Retinal pigment epithelial cell (primary cell): ENCODE measurements around the gene RAD54L.
"Not testable (repeated sequence)": the region's sequence is repeated elsewhere in the genome, so short reads cannot be mapped to it uniquely, and the experiment has no call there.

Experiments
- DNase-seq: peaks from one replicate; pipeline ENCODE4 v3.0.0-alpha.2; 2010; ENCODE audit warnings: low read depth
- H3K4me3 ChIP-seq: 2 replicates; pipeline ENCODE4 v1.5.1; 2011; ENCODE audit warnings: mild to moderate bottlenecking, low read length, control low read depth, moderate library complexity
- CTCF ChIP-seq: conservative IDR thresholded peaks from 2 replicates; pipeline ENCODE4 v1.5.1; 2011; ENCODE audit warnings: low read depth, low read length, control low read depth, inconsistent platforms

Gene RAD54L

DNA sequence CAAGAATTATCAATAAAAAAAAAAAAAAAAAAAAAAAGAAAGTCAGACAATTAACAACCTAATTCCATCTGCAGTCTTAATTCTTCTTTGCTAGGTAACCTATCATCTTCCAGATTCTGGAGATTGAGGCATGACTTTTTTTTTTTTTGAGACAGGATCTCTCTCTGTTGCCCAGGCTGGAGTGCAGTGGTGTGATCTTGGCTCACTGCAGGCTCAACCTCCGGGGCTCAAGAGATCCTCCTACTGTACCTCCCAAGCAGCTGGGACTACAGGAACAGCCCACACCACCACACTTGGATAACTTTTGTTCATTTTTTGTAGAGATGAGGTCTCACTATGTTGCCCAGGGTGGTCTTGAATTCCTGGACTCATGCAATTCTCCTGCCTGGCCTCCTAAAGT lies 4.6 kb upstream of the RAD54L start:
- H3K4me3 ChIP-seq: no peak overlapping the region
- no peak for TF ChIP-seq CTCF
- DNase-seq: no peak

DNA sequence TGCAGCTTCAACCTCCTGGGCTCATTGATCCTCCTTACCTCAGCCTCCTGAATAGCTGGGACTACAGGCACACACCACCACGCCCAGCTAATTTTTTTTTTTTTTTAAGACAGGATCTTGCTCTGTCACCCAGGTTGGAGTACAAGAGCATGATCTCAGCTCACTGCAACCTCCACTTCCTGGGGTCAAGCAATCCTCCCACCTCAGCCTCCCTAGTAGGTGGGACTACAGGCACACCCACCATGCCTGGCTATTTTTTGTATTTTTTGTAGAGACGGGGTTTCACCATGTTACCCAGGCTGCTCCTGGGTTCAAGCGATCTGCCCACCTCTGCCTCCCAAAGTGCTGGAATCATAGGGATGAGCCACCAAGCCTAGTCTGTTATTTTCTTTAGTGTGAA lies 3.7 kb upstream of the RAD54L start:
- not testable (repeated sequence) for H3K4me3 ChIP-seq, DNase-seq

DNA sequence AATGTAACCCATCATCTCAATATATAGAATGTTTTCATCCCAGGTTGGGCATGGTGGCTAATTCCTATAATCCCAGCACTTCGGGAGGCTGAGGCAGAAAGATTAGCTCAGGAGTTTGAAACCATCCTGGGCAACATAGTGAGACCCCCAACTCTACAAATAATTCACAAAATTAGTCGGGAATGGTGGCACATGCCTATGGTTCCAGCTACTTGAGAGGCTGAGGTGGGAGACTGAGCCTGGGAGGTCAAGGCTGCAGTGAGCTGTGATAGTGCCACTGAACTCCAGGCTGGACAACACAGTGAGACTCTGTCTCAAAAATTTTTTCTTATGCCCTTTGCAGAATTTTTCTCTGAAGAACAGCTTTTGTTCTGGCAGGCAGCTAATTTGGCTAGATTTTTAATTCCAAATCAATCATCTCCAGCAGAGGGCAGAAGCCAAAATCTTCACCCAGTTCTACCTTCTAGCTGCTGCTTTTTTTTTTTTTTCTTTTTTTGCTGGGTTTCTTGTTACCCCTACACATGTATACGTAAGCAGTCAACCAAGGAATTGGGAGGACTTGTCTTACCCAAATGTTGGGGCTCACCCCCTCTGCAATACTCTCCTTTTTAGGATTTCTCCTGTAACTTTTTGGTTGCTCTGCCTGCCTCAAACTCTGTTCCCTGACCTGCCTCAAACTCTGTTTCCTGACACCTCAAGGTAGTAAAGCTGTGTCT lies 2.7 kb upstream of the RAD54L start:
- no peak for DNase-seq
- TF ChIP-seq CTCF: peak; percentile 40
- H3K4me3 ChIP-seq: no peak overlapping the region

DNA sequence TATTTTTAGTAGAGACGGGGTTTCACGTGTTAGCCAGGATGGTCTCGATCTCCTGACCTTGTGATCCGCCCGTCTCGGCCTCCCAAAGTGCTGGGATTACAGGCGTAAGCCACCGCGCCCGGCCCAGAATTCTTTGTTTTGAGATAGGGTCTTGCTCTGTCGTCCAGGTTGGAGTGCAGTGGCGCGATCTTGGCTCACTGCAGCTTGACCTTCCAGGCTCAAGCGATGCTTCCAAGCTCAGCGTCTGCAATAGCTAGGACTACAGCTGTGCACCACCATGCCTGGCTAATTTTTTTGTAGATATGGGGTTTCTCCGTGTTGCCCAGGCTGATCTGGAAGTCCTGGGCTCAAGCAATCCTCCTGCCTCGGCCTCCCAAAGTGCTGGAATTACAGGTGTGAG lies 1.4 kb upstream of the RAD54L start:
- DNase-seq, H3K4me3 ChIP-seq: not testable (repeated sequence)

GRCh38 chr1:46246548-46247435 lies 771 bp upstream of the RAD54L start:
- H3K4me3 ChIP-seq: peak overlapping the region; percentile 91
- TF ChIP-seq CTCF: no peak
- DNase-seq: peak; percentile 8

DNA sequence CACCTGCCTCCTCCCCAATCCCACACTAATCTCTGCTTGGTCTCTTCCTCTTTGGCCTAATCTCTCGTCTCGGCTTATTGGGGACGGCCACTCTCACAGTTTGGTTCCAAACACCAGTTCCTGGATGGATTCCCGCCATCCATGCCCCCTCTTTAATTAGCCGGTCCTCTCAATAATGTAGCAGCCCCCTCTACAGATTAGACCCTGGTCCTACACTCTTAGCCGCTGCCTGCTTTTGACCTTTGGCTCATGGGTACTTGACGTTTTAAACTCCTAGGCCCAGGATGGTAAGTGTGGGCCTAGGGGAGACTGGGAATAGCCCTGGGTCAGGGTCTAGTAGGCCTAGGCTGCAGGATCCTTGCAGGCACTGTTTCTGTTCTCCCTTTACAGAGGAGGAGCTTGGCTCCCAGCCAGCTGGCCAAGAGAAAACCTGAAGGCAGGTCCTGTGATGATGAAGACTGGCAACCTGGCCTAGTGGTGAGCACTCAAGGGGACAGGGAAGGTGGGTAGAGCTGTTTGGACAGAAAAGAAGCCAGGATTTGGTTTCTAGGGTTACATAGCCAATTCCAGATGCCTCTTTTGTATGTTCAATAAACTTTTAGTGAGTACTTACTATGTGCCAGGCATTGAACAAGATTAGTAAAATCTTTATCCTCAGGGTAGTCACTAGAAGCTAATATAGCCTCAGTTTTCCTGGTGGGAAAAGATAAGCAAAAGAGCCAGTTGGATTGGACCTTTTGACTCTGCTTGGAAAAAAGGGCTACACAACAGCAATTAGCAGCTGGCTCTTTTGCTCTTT lies 758 bp downstream of the RAD54L start:
- H3K4me3 ChIP-seq: peak overlapping the region; percentile 89
- peak; percentile 25 for TF ChIP-seq CTCF
- DNase-seq: no peak

GRCh38 chr1:46254668-46255067 lies 7.1 kb downstream of the RAD54L start:
- DNase-seq: no peak
- H3K4me3 ChIP-seq: no peak overlapping the region
- TF ChIP-seq CTCF: no peak

GRCh38 chr1:46256523-46256922 lies 9.0 kb downstream of the RAD54L start:
- no peak for TF ChIP-seq CTCF
- no peak overlapping the region for H3K4me3 ChIP-seq
- DNase-seq: no peak
